Keratinocyte (primary cell): ENCODE data around the gene GATA2. TPM values are rescaled to one million over a fixed set of nuclear protein-coding genes. Genes with fewer than 3 reads are reported as not detected.

Source experiments
- DNase-seq: peaks from one replicate; pipeline ENCODE4 v3.0.0-alpha.2; 2011; ENCODE audit warnings: low read depth, missing footprints, low spot score
- FAIRE-seq: peaks from 2 replicates; lab custom pipeline; 2011; peaks lifted over from hg19 to GRCh38; lab: Jason Lieb, UNC
- H2AFZ ChIP-seq: 2 replicates; pipeline ENCODE4 v1.6.0; 2012; ENCODE audit warnings: low read length, control low read depth, inconsistent platforms; ENCODE audit not compliant: control insufficient read depth
- H3K27ac ChIP-seq: 2 replicates; pipeline ENCODE4 v1.5.1; 2011; ENCODE audit warnings: low read length; ENCODE audit not compliant: control insufficient read depth, insufficient read depth
- H3K27me3 ChIP-seq: 3 replicates; pipeline ENCODE4 v1.6.0; 2011; ENCODE audit warnings: low read length; ENCODE audit not compliant: control insufficient read depth, insufficient read depth; ENCODE audit errors: extremely low read depth
- H3K36me3 ChIP-seq, 2 experiments: 2 replicates in 1 of 2; 3 replicates in 1 of 2; pipeline ENCODE4 v1.5.1; 2011; ENCODE audit warnings: low read length in 2 of 2, mild to moderate bottlenecking in 1 of 2; ENCODE audit not compliant: control insufficient read depth in 2 of 2, insufficient read depth in 2 of 2; ENCODE audit errors: extremely low read depth in 1 of 2
- H3K4me1 ChIP-seq: 3 replicates; pipeline ENCODE4 v1.5.1; 2011; ENCODE audit warnings: low read length; ENCODE audit not compliant: control insufficient read depth, insufficient read depth; ENCODE audit errors: extremely low read depth
- H3K4me2 ChIP-seq: 3 replicates; pipeline ENCODE4 v1.6.0; 2011; ENCODE audit warnings: low read depth, low read length; ENCODE audit not compliant: control insufficient read depth, insufficient read depth; ENCODE audit errors: extremely low read depth
- H3K4me3 ChIP-seq, 3 experiments: fragments of 200-600 bp in 1 of 3; sonication (generic) in 1 of 3; 2 replicates in 2 of 3; 3 replicates in 1 of 3; pipeline ENCODE4 v1.5.1; 2011 to 2016; ENCODE audit warnings: low read length in 3 of 3, mild to moderate bottlenecking in 3 of 3, control low read depth in 2 of 3, inconsistent platforms in 1 of 3, low read depth in 1 of 3, mixed read lengths in 1 of 3, mixed run types in 1 of 3, moderate library complexity in 1 of 3; ENCODE audit not compliant: control insufficient read depth in 2 of 3, insufficient read depth in 2 of 3; ENCODE audit errors: extremely low read depth in 1 of 3
- H3K79me2 ChIP-seq: 2 replicates; pipeline ENCODE4 v1.6.0; 2012; ENCODE audit warnings: low read length; ENCODE audit not compliant: control insufficient read depth, insufficient read depth
- H3K9ac ChIP-seq: 3 replicates; pipeline ENCODE4 v1.6.0; 2011; ENCODE audit warnings: low read length; ENCODE audit not compliant: control insufficient read depth, insufficient read depth; ENCODE audit errors: extremely low read depth
- H3K9me1 ChIP-seq: 3 replicates; pipeline ENCODE4 v1.6.0; 2011; ENCODE audit warnings: low read length; ENCODE audit not compliant: control insufficient read depth, insufficient read depth; ENCODE audit errors: extremely low read depth
- H3K9me3 ChIP-seq: 2 replicates; pipeline ENCODE4 v1.5.1; 2012; ENCODE audit warnings: low read depth, low read length; ENCODE audit not compliant: control insufficient read depth
- H4K20me1 ChIP-seq: 3 replicates; pipeline ENCODE4 v1.6.0; 2011; ENCODE audit warnings: low read length; ENCODE audit not compliant: control insufficient read depth, insufficient read depth; ENCODE audit errors: extremely low read depth
- CTCF ChIP-seq, 3 experiments: IDR thresholded peaks in 1 of 3; conservative IDR thresholded peaks in 1 of 3; optimal IDR thresholded peaks in 1 of 3; 2 replicates in 2 of 3; 3 replicates in 1 of 3; pipeline versions ENCODE3 to v1.5.1; 2011; ENCODE audit warnings: low read length in 3 of 3, mild to moderate bottlenecking in 3 of 3, moderate library complexity in 2 of 3, control low read depth in 1 of 3, inconsistent platforms in 1 of 3; ENCODE audit not compliant: insufficient read depth in 2 of 3; ENCODE audit errors: extremely low read depth in 1 of 3
- EZH2 ChIP-seq: IDR thresholded peaks from one replicate; pipeline ENCODE4 v1.6.1; 2012; ENCODE audit warnings: inconsistent platforms, mild to moderate bottlenecking, low read length, moderate library complexity
- dilution Hi-C: fragments of 300-500 bp; cut with MboI; formaldehyde crosslinking; loops from one replicate; pipeline ENCODE4 v1.7.0; 2020; ENCODE audit warnings: low sequenced_read_pairs; ENCODE audit not compliant: extremely low pct_ligation_motif_present
- polyA plus RNA-seq, 5 experiments: library from polyadenylated mRNA; depleted of rRNA in 3 of 5; stranded (reverse) in 3 of 5; stranded (forward) in 1 of 5; unstranded in 1 of 5; fragments of >200 nt; gene quantifications; 1 replicate in 1 of 5; 2 replicates in 3 of 5; 3 replicates in 1 of 5; pipeline versions ENCODE4 v1.2.1 to v1.2.3, GENCODE V29; 2011 to 2012; ENCODE audit warnings: missing spikeins in 2 of 5, low read depth in 1 of 5, low replicate concordance in 1 of 5

Gene GATA2
- polyA plus RNA-seq, 1 donor (not counting 4 experiments of a cell fraction or from before 2014, with no cell fraction given), result not detected

GRCh38 chr3:128431803-128432300, 61.1 kb downstream of the GATA2 start:
- H3K9ac ChIP-seq, result no peak overlapping the region
- no peaks in the 10 kb centered on the region for H3K9me1 ChIP-seq
- no peak for DNase-seq
- dilution Hi-C loops, result no loop called here
- H3K4me3 ChIP-seq, result no peak overlapping the region
- H3K27ac ChIP-seq, result no peak overlapping the region
- no peaks in the 10 kb centered on the region for H3K4me1 ChIP-seq
- H2AFZ ChIP-seq, result no peak overlapping the region
- no peaks in the 10 kb centered on the region for H3K36me3 ChIP-seq
- H4K20me1 ChIP-seq, result peaks cover 3% of the 10 kb centered on the region
- FAIRE-seq, result no peak
- H3K27me3 ChIP-seq, result peaks cover 66% of the 10 kb centered on the region
- TF ChIP-seq EZH2 (no peak), CTCF (optimal IDR thresholded peaks at IDR 0.05 in 1 of 3, IDR thresholded peaks at IDR 0.05 in 1 of 3, conservative IDR thresholded peaks at IDR 0.05 in 1 of 3; ENCODE audit: extremely low read depth in 1 of 3, insufficient read depth in 2 of 3, low read length in 3 of 3) (no peak)
- no peaks in the 10 kb centered on the region for H3K79me2 ChIP-seq
- no peaks in the 10 kb centered on the region for H3K9me3 ChIP-seq
- no peak overlapping the region for H3K4me2 ChIP-seq

- Histone ChIP-seq H3K4me2 (no peak overlapping the region), H3K79me2 (no peaks in the 10 kb centered on the region), H3K9ac (no peak overlapping the region), H3K27ac (no peak overlapping the region), H3K9me1 (no peaks in the 10 kb centered on the region), H3K4me3 (no peak overlapping the region), H2AFZ (no peak overlapping the region), H4K20me1 (peaks cover 6% of the 10 kb centered on the region), H3K4me1 (no peaks in the 10 kb centered on the region), H3K36me3 (no peaks in the 10 kb centered on the region), H3K9me3 (no peaks in the 10 kb centered on the region), H3K27me3 (peaks cover 59% of the 10 kb centered on the region)
- no peak for FAIRE-seq
- dilution Hi-C loops, result no loop called here
- TF ChIP-seq CTCF (optimal IDR thresholded peaks at IDR 0.05 in 1 of 3, IDR thresholded peaks at IDR 0.05 in 1 of 3, conservative IDR thresholded peaks at IDR 0.05 in 1 of 3; ENCODE audit: extremely low read depth in 1 of 3, insufficient read depth in 2 of 3, low read length in 3 of 3) (no peak), EZH2 (no peak)
- DNase-seq, result no peak
These were observed 62.3 kb downstream of the GATA2 start for GRCh38 chr3:128430731-128431130.
